Measurements from ENCODE around the gene CCDC47. TPM values are rescaled to one million over a fixed set of nuclear protein-coding genes. Genes with fewer than 3 reads are reported as not detected.

Gene CCDC47
- total RNA-seq, 1 donor = 77.1 TPM

DNA sequence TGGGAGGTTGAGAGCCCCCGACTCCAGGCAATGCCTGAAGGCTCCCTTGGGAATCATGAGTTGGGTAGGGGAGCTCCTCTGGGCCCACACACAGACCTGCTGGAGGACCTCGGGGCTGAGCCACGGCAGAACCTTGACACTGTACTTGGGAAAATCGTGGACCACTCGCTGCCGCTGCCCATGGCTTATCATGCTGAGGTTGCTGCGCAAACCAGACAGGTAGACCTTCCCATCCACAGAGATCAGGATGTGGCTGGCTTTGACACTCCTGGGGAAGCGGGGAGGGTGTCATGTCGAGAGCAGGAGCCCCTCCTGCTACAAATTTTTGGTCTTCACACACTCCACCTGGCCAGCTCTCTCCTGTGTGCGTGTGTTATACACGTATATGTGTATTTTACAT, 66.2 kb downstream of the CCDC47 start:
- no peaks in the 10 kb centered on the region for H4K20me1 ChIP-seq (ENCODE audit: insufficient read depth, low read length)
- H3K27me3 ChIP-seq (ENCODE audit: insufficient read depth, low read length) = no peaks in the 10 kb centered on the region
- no peak overlapping the region for H2AFZ ChIP-seq (ENCODE audit: low read length)
- H3K4me3 ChIP-seq (ENCODE audit: insufficient read depth, low read length) = no peak overlapping the region
- no peak for DNase-seq (ENCODE audit: insufficient read length, low spot score, missing footprints)
- no peak overlapping the region for H3K4me2 ChIP-seq (ENCODE audit: insufficient read depth, low read length)
- peaks cover 43% of the 10 kb centered on the region for H3K36me3 ChIP-seq (ENCODE audit: insufficient read depth, low read length)
- TF ChIP-seq, protein P1, sequence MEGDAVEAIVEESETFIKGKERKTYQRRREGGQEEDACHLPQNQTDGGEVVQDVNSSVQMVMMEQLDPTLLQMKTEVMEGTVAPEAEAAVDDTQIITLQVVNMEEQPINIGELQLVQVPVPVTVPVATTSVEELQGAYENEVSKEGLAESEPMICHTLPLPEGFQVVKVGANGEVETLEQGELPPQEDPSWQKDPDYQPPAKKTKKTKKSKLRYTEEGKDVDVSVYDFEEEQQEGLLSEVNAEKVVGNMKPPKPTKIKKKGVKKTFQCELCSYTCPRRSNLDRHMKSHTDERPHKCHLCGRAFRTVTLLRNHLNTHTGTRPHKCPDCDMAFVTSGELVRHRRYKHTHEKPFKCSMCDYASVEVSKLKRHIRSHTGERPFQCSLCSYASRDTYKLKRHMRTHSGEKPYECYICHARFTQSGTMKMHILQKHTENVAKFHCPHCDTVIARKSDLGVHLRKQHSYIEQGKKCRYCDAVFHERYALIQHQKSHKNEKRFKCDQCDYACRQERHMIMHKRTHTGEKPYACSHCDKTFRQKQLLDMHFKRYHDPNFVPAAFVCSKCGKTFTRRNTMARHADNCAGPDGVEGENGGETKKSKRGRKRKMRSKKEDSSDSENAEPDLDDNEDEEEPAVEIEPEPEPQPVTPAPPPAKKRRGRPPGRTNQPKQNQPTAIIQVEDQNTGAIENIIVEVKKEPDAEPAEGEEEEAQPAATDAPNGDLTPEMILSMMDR (IDR thresholded peaks at IDR 0.05; ENCODE audit: extremely low read depth, low read depth, low read length) = no peak
- H3K4me1 ChIP-seq (ENCODE audit: insufficient read depth, low read length) = no peaks in the 10 kb centered on the region
- H3K27ac ChIP-seq (ENCODE audit: low read depth, low read length) = no peak overlapping the region
- no peaks in the 10 kb centered on the region for H3K79me2 ChIP-seq (ENCODE audit: insufficient read depth, low read length)
- no peaks in the 10 kb centered on the region for H3K9me3 ChIP-seq (ENCODE audit: low read depth, low read length)

- H3K27ac ChIP-seq (ENCODE audit: low read depth, low read length) = no peak overlapping the region
- H3K4me1 ChIP-seq (ENCODE audit: insufficient read depth, low read length) = no peaks in the 10 kb centered on the region
- H2AFZ ChIP-seq (ENCODE audit: low read length) = no peak overlapping the region
- TF ChIP-seq, protein P1 (IDR thresholded peaks at IDR 0.05; ENCODE audit: extremely low read depth, low read depth, low read length) = no peak
- H3K4me3 ChIP-seq (ENCODE audit: insufficient read depth, low read length) = no peak overlapping the region
- H3K4me2 ChIP-seq (ENCODE audit: insufficient read depth, low read length) = no peak overlapping the region
- H3K27me3 ChIP-seq (ENCODE audit: insufficient read depth, low read length) = no peaks in the 10 kb centered on the region
- H3K36me3 ChIP-seq (ENCODE audit: insufficient read depth, low read length) = peaks cover 38% of the 10 kb centered on the region
- no peaks in the 10 kb centered on the region for H4K20me1 ChIP-seq (ENCODE audit: insufficient read depth, low read length)
- no peaks in the 10 kb centered on the region for H3K9me3 ChIP-seq (ENCODE audit: low read depth, low read length)
- no peaks in the 10 kb centered on the region for H3K79me2 ChIP-seq (ENCODE audit: insufficient read depth, low read length)
- peak; percentile 70 for DNase-seq (ENCODE audit: insufficient read length, low spot score, missing footprints)
Observed at GRCh38 chr17:63706336-63707082, 66.9 kb downstream of the CCDC47 start.

DNA sequence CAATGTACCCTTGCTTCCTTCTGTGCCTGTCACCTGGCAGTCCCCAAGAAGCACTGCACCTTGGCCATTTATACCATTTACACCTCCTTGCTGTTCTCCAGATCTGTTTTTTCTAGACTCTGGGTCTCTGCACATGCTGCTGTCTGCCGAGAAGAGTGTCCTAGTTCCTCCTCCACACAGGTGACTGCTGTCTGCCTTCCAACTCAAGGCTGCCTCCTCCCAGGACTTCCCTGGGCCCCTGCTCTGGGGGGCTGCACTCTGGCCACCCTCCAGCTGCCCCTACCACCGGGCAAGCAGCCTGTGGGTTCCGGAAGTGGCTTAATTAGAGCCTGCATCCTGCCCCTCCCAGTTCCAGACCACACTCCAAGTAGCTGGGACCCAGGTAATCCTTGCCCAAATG, 67.7 kb downstream of the CCDC47 start:
- H3K79me2 ChIP-seq (ENCODE audit: insufficient read depth, low read length) = no peaks in the 10 kb centered on the region
- no peak for DNase-seq (ENCODE audit: insufficient read length, low spot score, missing footprints)
- TF ChIP-seq, protein P1 (IDR thresholded peaks at IDR 0.05; ENCODE audit: extremely low read depth, low read depth, low read length) = no peak
- no peaks in the 10 kb centered on the region for H3K9me3 ChIP-seq (ENCODE audit: low read depth, low read length)
- no peaks in the 10 kb centered on the region for H3K27me3 ChIP-seq (ENCODE audit: insufficient read depth, low read length)
- peaks cover 7% of the 10 kb centered on the region for H3K4me1 ChIP-seq (ENCODE audit: insufficient read depth, low read length)
- H4K20me1 ChIP-seq (ENCODE audit: insufficient read depth, low read length) = no peaks in the 10 kb centered on the region
- H2AFZ ChIP-seq (ENCODE audit: low read length) = no peak overlapping the region
- no peak overlapping the region for H3K4me3 ChIP-seq (ENCODE audit: insufficient read depth, low read length)
- H3K4me2 ChIP-seq (ENCODE audit: insufficient read depth, low read length) = no peak overlapping the region
- H3K27ac ChIP-seq (ENCODE audit: low read depth, low read length) = no peak overlapping the region
- peaks cover 33% of the 10 kb centered on the region for H3K36me3 ChIP-seq (ENCODE audit: insufficient read depth, low read length)

DNA sequence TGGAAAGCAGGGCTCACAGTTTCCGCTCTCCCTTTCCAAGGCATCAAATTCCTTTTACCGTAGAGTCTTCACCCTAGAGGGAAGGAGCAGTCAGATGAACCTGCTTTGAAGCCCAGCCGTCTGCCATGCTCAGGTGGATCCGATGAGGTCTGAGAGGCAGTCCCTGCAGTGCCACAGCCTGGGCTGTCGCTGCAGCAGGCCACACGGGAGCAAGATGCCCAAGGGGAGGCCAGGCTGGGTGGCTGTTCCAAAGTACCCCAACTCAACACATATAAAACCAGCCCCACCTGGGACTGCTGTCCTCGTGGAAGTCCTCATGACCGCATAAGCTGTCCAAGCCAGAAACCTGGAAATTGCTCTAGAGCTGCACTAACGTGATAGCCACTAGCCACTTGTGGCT, 68.6 kb downstream of the CCDC47 start:
- Histone ChIP-seq H3K36me3 (ENCODE audit: insufficient read depth, low read length) (peaks cover 27% of the 10 kb centered on the region), H3K4me2 (ENCODE audit: insufficient read depth, low read length) (no peak overlapping the region), H3K27ac (ENCODE audit: low read depth, low read length) (no peak overlapping the region), H3K4me1 (ENCODE audit: insufficient read depth, low read length) (peaks cover 8% of the 10 kb centered on the region), H3K4me3 (ENCODE audit: insufficient read depth, low read length) (no peak overlapping the region), H3K9me3 (ENCODE audit: low read depth, low read length) (no peaks in the 10 kb centered on the region), H4K20me1 (ENCODE audit: insufficient read depth, low read length) (no peaks in the 10 kb centered on the region), H2AFZ (ENCODE audit: low read length) (no peak overlapping the region), H3K27me3 (ENCODE audit: insufficient read depth, low read length) (no peaks in the 10 kb centered on the region), H3K79me2 (ENCODE audit: insufficient read depth, low read length) (no peaks in the 10 kb centered on the region)
- peak; percentile 80 for DNase-seq (ENCODE audit: insufficient read length, low spot score, missing footprints)
- TF ChIP-seq, protein P1 (IDR thresholded peaks at IDR 0.05; ENCODE audit: extremely low read depth, low read depth, low read length) = no peak
